Right atrium auricular region (tissue), 2 donors: ENCODE measurements around the gene ATF7IP2. TPM values are rescaled to one million over a fixed set of nuclear protein-coding genes. Genes with fewer than 3 reads are reported as not detected.
A peak's percentile ranks its signal among the peaks of the same experiment; 100 is the strongest.
"Not testable (repeated sequence)": the region's sequence is repeated elsewhere in the genome, so short reads cannot be mapped to it uniquely, and the experiment has no call there.

ENCODE experiments used
- DNase-seq: peaks from one replicate; pipeline ENCODE4 v3.0.0-alpha.2; 2019; ENCODE audit warnings: low spot score
- H3K27ac ChIP-seq, 2 donors: fragments of 200-600 bp; sonication (generic); 1 replicate in 1 of 2; 2 replicates in 1 of 2; pipeline ENCODE4 v1.5.1; 2016 to 2019
- H3K27me3 ChIP-seq, 2 donors: fragments of 200-600 bp; sonication (generic); one replicate each; pipeline versions ENCODE4 v1.5.1 to v1.6.0; 2017 to 2019
- H3K36me3 ChIP-seq: fragments of 200-600 bp; sonication (generic); one replicate; pipeline ENCODE4 v1.5.1; 2016
- H3K4me1 ChIP-seq, 2 donors: fragments of 200-600 bp; sonication (generic); one replicate each; pipeline versions ENCODE4 v1.5.1 to v1.6.0; 2017 to 2019
- H3K4me3 ChIP-seq, 2 donors: fragments of 200-600 bp; sonication (generic); 1 replicate in 1 of 2; 2 replicates in 1 of 2; pipeline ENCODE4 v1.5.1; 2017 to 2019; ENCODE audit warnings: mild to moderate bottlenecking in 1 of 2, moderate library complexity in 1 of 2
- H3K9me3 ChIP-seq, 2 donors: fragments of 200-600 bp; sonication (generic); one replicate each; pipeline ENCODE4 v1.5.1; 2019
- CTCF ChIP-seq, 2 donors: fragments of 200-600 bp; sonication (generic); IDR thresholded peaks; one replicate each; pipeline ENCODE4 v1.5.1; 2019; ENCODE audit warnings: antibody characterized with exemption in 2 of 2
- total RNA-seq, 2 donors: library from RNA; depleted of rRNA; stranded (reverse); fragments of >200 nt; gene quantifications; one replicate each; pipeline ENCODE4 v1.1.0, GENCODE V29; 2016

The ATF7IP2 gene
- total RNA-seq = 10 to 100 TPM; 22.6 to 32.7 TPM

DNA sequence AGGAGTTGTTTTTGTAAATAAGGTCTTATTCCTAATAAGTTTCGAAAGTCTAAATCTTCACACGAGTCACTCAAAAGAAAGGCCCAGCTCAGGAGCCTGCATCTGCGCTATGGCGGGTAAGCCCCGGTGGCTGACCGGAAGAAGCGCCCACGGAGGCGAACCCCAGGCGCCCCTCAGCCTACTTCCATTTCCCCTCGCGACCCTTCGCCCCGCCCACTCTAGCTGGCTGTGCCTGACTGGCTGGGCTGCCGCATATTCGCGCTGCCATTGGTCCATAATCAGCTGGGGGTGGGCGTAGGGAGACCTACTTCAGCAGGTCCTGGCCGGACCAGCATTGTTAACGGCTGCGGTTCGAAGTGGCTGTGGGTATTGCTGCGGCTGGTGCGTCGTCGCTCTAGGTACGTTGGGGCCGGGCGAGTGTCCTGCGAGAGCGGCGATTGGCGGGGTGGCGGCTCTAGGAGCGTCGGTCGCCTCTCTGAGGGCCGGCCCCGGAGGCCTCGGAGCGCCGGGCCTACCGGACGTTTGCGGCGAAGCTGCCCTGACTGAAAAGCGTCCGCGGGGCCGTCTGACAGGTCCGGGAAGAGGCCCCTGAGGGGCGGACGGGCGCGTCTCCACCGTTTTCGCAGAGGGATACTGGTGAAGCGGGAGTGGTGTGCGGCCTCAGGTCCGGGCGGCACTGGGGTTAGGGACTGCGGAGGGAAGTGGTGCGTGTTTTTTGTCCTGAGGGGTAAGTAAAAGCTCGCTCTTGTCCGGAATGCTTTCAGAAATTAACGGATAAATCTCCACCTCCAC is at the start of gene ATF7IP2:
Gene ATF7IP2, plus strand, starts transcription at position 337 of the 792 bp plus-strand sequence. CDS start 44,560 bp downstream, outside the sequence.
- peak within 1 kb of the TSS; percentile 55 to 71 for H3K4me3 ChIP-seq
- no peaks in the 10 kb centered on the region for H3K36me3 ChIP-seq
- peak; percentile 89 for DNase-seq
- TF ChIP-seq CTCF (IDR thresholded peaks at IDR 0.05) = no peak
- no peaks in the 10 kb centered on the region for H3K9me3 ChIP-seq
- H3K27ac ChIP-seq = peak within 1 kb of the TSS; percentile 79 to 87
- H3K4me1 ChIP-seq = peaks cover 0 to 18% of the 10 kb centered on the region in 2 donors
- no peaks in the 10 kb centered on the region for H3K27me3 ChIP-seq

DNA sequence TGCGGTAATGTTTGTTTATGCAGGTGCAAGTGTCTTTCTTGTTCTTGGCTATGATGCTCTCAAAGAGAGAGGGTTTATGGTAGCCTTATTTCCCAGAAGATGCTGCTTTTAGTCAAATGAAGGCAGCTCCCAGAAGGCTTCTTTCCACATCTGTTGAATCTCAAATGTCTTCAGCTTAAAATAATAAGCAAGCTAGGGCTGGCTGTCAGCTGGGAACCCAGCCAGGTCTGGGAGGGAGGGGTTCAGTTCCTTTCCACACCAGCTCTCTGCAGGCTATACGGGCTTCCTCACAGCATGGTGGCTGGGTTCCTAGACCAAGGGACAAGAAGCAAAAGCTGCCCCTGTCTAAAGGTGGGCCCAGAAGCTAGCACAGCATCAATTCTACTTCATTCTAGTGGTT is 47.4 kb upstream of the ATF7IP2 start:
- Histone ChIP-seq H3K36me3 (no peaks in the 10 kb centered on the region), H3K4me3 (no peak overlapping the region), H3K27me3 (no peaks in the 10 kb centered on the region), H3K4me1 (peaks cover 0 to 5% of the 10 kb centered on the region in 2 donors), H3K9me3 (peaks cover 0 to 32% of the 10 kb centered on the region in 2 donors), H3K27ac (no peak overlapping the region)
- DNase-seq = no peak
- no peak for TF ChIP-seq CTCF (IDR thresholded peaks at IDR 0.05)

GRCh38 chr16:10339777-10340732 is 45.8 kb upstream of the ATF7IP2 start:
- Histone ChIP-seq H3K27ac (no peak overlapping the region), H3K4me1 (no peaks in the 10 kb centered on the region), H3K4me3 (no peak overlapping the region), H3K36me3 (no peaks in the 10 kb centered on the region), H3K27me3 (no peaks in the 10 kb centered on the region), H3K9me3 (peaks cover 0 to 36% of the 10 kb centered on the region in 2 donors)
- DNase-seq = no peak
- no peak for TF ChIP-seq CTCF (IDR thresholded peaks at IDR 0.05)

DNA sequence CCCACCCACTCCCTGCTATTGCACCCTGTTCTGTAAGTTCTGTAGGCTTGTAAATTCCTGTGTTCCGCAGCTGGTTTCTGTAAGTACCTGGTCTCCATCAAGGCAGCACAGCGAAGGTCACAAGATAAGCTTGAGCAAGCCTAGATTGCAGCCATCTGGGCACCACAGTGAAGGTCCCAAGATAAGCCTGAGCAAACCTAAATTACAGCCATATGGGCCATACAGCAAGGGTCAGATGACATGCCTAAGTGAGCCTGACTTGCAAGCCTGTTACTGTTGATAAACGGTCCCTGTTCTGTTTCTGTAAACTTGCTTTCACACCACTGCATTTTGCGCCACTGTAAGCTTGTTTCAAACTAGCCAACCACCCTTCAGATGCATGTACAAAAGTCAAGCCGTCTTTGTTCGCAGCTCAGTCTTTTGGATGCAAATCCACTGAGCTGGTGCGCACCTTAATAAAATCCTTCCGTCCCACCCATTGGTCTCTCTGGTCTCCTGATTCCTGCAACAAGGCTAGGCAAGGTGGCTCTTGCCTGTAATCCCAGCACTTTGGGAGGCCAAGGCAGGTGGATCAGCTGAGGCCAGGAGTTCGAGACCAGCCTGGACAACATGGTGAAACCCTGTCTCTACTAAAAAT is 42.6 kb upstream of the ATF7IP2 start:
- Histone ChIP-seq H3K27ac (no peak overlapping the region), H3K4me1 (no peaks in the 10 kb centered on the region), H3K9me3 (peaks cover 0 to 36% of the 10 kb centered on the region in 2 donors), H3K36me3 (no peaks in the 10 kb centered on the region), H3K4me3 (no peak overlapping the region), H3K27me3 (no peaks in the 10 kb centered on the region)
- TF ChIP-seq CTCF (IDR thresholded peaks at IDR 0.05) = no peak
- DNase-seq = no peak

- H3K27me3 ChIP-seq, H3K4me3 ChIP-seq, H3K4me1 ChIP-seq, H3K36me3 ChIP-seq, DNase-seq, H3K27ac ChIP-seq: not testable (repeated sequence)
- peaks cover 0 to 33% of the 10 kb centered on the region in 2 donors for H3K9me3 ChIP-seq
Observed at GRCh38 chr16:10344699-10345098, 41.2 kb upstream of the ATF7IP2 start.
